Esophagus squamous epithelium (tissue), 5 donors: ENCODE measurements around the gene BEX3. TPM values are rescaled to one million over a fixed set of nuclear protein-coding genes. Genes with fewer than 3 reads are reported as not detected.
"Not testable (repeated sequence)": the region's sequence is repeated elsewhere in the genome, so short reads cannot be mapped to it uniquely, and the experiment has no call there.

Experiments used
- DNase-seq: peaks from one replicate; lab custom pipeline; 2025; lab: John Stamatoyannopoulos, UW
- H3K27ac ChIP-seq, 4 donors: fragments of 200-600 bp; sonication (generic); one replicate each; pipeline ENCODE4 v1.5.1; 2016 to 2019; ENCODE audit warnings: mild to moderate bottlenecking in 1 of 4
- H3K27me3 ChIP-seq, 4 donors: fragments of 200-600 bp; sonication (generic); 1 replicate in 3 of 4; 2 replicates in 1 of 4; pipeline versions ENCODE4 v1.5.1 to v1.6.0; 2017 to 2021; ENCODE audit warnings: antibody characterized with exemption in 1 of 4
- H3K36me3 ChIP-seq, 3 donors: fragments of 200-600 bp; sonication (generic); one replicate each; pipeline ENCODE4 v1.5.1; 2016 to 2019
- H3K4me1 ChIP-seq, 3 donors: fragments of 200-600 bp; sonication (generic); one replicate each; pipeline ENCODE4 v1.5.1; 2017 to 2019
- H3K4me3 ChIP-seq, 4 donors: fragments of 200-600 bp; sonication (generic); 1 replicate in 3 of 4; 2 replicates in 1 of 4; pipeline ENCODE4 v1.5.1; 2016 to 2019; ENCODE audit warnings: mild to moderate bottlenecking in 2 of 4, moderate library complexity in 1 of 4
- H3K9me3 ChIP-seq, 3 donors: fragments of 200-600 bp; sonication (generic); one replicate each; pipeline ENCODE4 v1.5.1; 2016 to 2019
- POLR2A ChIP-seq, 4 donors: fragments of 450-650 bp; IDR thresholded peaks; one replicate each; pipeline ENCODE4 v1.6.1; 2017; ENCODE audit warnings: antibody characterized with exemption in 4 of 4, mild to moderate bottlenecking in 4 of 4, moderate library complexity in 3 of 4
- WGBS, 2 donors: methylation state at CpG; one replicate each; pipeline ENCODE4 v1.1.5; 2018; 5-methylcytosine and 5-hydroxymethylcytosine counted together
- intact Hi-C: fragments of 100-400 bp; cut with DNase I; formaldehyde crosslinking; loops from one replicate; pipeline ENCODE4 v1.15.0; 2022
- total RNA-seq, 4 donors: library from RNA; depleted of rRNA; stranded (reverse); fragments of >200 nt; gene quantifications; one replicate each; pipeline ENCODE4 v1.1.0, GENCODE V29; 2016
- TF ChIP-seq, protein P1 (sequence below), 6 experiments: fragments of 450-650 bp in 4 of 6; fragments of 200-600 bp in 2 of 6; sonication (generic) in 2 of 6; IDR thresholded peaks; one replicate each; pipeline ENCODE4 v1.5.1; 2016 to 2019; ENCODE audit warnings: antibody characterized with exemption in 6 of 6, mild to moderate bottlenecking in 4 of 6, moderate library complexity in 4 of 6
- donor health status: DM: yes; HTN: yes; CAD: no.

The BEX3 gene
- total RNA-seq, 4 donors from 2014 or later = 32.7 to 104 (median 44.7) TPM

GRCh38 chrX:103376979-103377324 is 614 bp downstream of the BEX3 start:
- H3K4me3 ChIP-seq = peak overlapping the region; percentile 64 to 80 (median 71)

GRCh38 chrX:103378990-103379389 is 2.7 kb downstream of the BEX3 start:
- intact Hi-C loops = no loop called here
- 61 to 79% methylated on average over 2 of the region's 2 CpGs for WGBS, 2 donors

More at GRCh38 chrX:103376979-103377324, 614 bp downstream of the BEX3 start:
- Histone ChIP-seq H3K36me3 (no peaks in the 10 kb centered on the region), H3K9me3 (no peaks in the 10 kb centered on the region), H3K4me1 (no peaks in the 10 kb centered on the region), H3K27ac (peak overlapping the region; percentile 82 to 87 (median 84)), H3K27me3 (no peaks in the 10 kb centered on the region)
- DNase-seq = no peak
- WGBS, 2 donors = 0 to 47% methylated on average over 4 to 9 of the region's 19 CpGs
- intact Hi-C loops = no loop called here
- TF ChIP-seq, protein P1, sequence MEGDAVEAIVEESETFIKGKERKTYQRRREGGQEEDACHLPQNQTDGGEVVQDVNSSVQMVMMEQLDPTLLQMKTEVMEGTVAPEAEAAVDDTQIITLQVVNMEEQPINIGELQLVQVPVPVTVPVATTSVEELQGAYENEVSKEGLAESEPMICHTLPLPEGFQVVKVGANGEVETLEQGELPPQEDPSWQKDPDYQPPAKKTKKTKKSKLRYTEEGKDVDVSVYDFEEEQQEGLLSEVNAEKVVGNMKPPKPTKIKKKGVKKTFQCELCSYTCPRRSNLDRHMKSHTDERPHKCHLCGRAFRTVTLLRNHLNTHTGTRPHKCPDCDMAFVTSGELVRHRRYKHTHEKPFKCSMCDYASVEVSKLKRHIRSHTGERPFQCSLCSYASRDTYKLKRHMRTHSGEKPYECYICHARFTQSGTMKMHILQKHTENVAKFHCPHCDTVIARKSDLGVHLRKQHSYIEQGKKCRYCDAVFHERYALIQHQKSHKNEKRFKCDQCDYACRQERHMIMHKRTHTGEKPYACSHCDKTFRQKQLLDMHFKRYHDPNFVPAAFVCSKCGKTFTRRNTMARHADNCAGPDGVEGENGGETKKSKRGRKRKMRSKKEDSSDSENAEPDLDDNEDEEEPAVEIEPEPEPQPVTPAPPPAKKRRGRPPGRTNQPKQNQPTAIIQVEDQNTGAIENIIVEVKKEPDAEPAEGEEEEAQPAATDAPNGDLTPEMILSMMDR (IDR thresholded peaks at IDR 0.05) = no peak

DNA sequence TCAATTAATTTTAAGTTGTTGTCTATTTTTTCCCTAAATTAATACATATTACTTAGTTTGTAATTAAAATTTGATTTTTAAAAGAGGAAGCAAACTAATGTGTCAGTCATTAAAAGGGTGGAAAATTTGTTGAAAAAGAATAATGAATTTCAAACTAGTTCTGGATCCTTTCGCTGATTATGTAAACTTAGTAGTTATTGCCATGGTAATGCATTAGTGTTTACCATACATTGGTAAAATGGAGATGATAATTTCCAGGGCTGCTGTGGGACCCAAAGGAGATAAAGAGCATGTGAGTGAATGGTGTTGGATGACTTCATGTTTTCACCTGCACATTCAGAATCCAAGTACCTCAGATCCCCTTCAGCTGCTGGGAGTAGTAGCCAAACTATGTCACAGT is 6.5 kb downstream of the BEX3 start:
- DNase-seq = no peak
- Histone ChIP-seq H3K27me3 (no peaks in the 10 kb centered on the region), H3K4me1 (no peaks in the 10 kb centered on the region), H3K27ac (no peak overlapping the region), H3K4me3 (no peak overlapping the region), H3K36me3 (no peaks in the 10 kb centered on the region), H3K9me3 (no peaks in the 10 kb centered on the region)
- intact Hi-C loops = no loop called here
- 67 to 83% methylated on average over 1 of the region's 1 CpG for WGBS, 2 donors
- no peak for TF ChIP-seq POLR2A (IDR thresholded peaks at IDR 0.05)
- TF ChIP-seq, protein P1 (IDR thresholded peaks at IDR 0.05) = no peak

More at GRCh38 chrX:103378990-103379389, 2.7 kb downstream of the BEX3 start:
- no peak for DNase-seq
- no peak overlapping the region for H3K4me3 ChIP-seq
- TF ChIP-seq POLR2A (IDR thresholded peaks at IDR 0.05) = no peak
- TF ChIP-seq, protein P1 (IDR thresholded peaks at IDR 0.05) = no peak
- no peaks in the 10 kb centered on the region for H3K9me3 ChIP-seq
- H3K27me3 ChIP-seq = no peaks in the 10 kb centered on the region
- H3K4me1 ChIP-seq = no peaks in the 10 kb centered on the region
- H3K27ac ChIP-seq = no peak overlapping the region
- H3K36me3 ChIP-seq = no peaks in the 10 kb centered on the region

- Histone ChIP-seq H3K27me3 (no peaks in the 10 kb centered on the region), H3K4me1 (no peaks in the 10 kb centered on the region), H3K27ac (no peak overlapping the region), H3K36me3 (no peaks in the 10 kb centered on the region), H3K9me3 (no peaks in the 10 kb centered on the region), H3K4me3 (no peak overlapping the region)
- TF ChIP-seq POLR2A (IDR thresholded peaks at IDR 0.05) = no peak
- TF ChIP-seq, protein P1 (IDR thresholded peaks at IDR 0.05) = no peak
- WGBS, 2 donors = 86% methylated on average over 2 of the region's 2 CpGs; no CpG with 5 or more reads in 1 of the 2 donors
- intact Hi-C loops = no loop called here
- no peak for DNase-seq
Observed at GRCh38 chrX:103384672-103385071, 8.3 kb downstream of the BEX3 start.

DNA sequence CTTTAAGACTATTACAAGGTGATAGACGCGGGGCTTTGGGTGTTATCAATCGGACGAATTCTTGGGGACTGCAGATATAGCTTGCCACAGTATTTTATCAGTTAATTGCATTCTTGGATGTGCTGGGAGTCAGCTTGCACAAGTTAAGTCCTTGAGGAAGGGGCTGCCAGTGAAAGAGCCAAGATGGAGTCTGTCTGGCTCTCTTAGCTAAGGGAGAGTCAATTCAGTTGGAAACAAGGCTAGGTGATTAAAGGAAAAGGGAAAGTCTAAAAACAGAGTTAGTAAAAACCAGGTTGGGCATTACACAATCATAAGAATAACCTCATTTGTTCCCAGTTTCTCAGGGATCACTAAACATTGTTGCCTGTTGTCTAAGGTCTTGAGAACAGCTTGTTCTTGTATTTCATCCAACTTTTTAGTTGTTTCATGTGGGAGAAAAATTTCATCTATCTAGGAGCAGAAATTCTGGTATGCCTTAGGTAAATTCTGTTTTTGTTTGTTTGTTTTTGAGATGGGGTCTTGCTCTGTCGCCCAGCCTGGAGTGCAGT is 9.0 kb downstream of the BEX3 start:
- H3K27me3 ChIP-seq, intact Hi-C loops, H3K9me3 ChIP-seq, H3K4me1 ChIP-seq, H3K4me3 ChIP-seq, DNase-seq, H3K36me3 ChIP-seq, H3K27ac ChIP-seq: not testable (repeated sequence)
- 58 to 93% methylated on average over 3 to 5 of the region's 5 CpGs for WGBS, 2 donors

DNA sequence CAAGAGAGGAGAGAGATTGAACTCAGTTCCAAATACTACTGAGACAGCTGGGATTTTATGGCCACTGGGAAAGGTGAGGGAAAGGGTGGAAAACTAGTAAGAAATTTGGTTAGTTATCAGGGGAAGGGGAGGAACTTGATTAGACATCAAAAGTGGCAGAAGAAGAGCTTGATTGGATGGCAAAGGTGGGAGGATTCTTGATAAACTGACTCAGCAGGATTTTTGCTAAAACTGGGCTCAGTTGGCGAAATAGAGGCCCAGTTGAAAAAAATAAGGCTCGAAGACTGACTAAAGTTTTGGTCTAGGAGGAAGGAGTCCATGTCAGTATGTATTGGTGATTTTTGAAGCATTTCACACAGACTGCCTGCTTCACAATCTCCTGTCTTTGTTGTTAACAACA is 10.0 kb downstream of the BEX3 start:
- TF ChIP-seq POLR2A (IDR thresholded peaks at IDR 0.05) = no peak
- TF ChIP-seq, protein P1 (IDR thresholded peaks at IDR 0.05) = no peak
- H3K4me3 ChIP-seq = no peak overlapping the region
- no peaks in the 10 kb centered on the region for H3K4me1 ChIP-seq
- DNase-seq = no peak
- H3K36me3 ChIP-seq = no peaks in the 10 kb centered on the region
- no peak overlapping the region for H3K27ac ChIP-seq
- no peaks in the 10 kb centered on the region for H3K9me3 ChIP-seq
- WGBS, 2 donors = 73 to 79% methylated on average over 2 of the region's 2 CpGs
- intact Hi-C loops = no loop called here
- no peaks in the 10 kb centered on the region for H3K27me3 ChIP-seq
